Neural cell (in vitro differentiated cells): ENCODE measurements around the gene TTC31. TPM values are rescaled to one million over a fixed set of nuclear protein-coding genes. Genes with fewer than 3 reads are reported as not detected.

ENCODE experiments used
- H2AFZ ChIP-seq: fragments of 200-600, 300-800 bp; sonication (generic), shearing (Covaris generic); 2 replicates; pipeline ENCODE4 v1.6.0; 2014; ENCODE audit warnings: low read depth, mild to moderate bottlenecking, antibody characterized with exemption, low read length, moderate library complexity
- H3F3A ChIP-seq: fragments of 200-600 bp; shearing (Covaris generic); 2 replicates; pipeline ENCODE4 v1.6.1; 2016; ENCODE audit warnings: mild to moderate bottlenecking, moderate library complexity, mixed read lengths, antibody characterized with exemption, low read length; ENCODE audit not compliant: insufficient read depth, poor library complexity, severe bottlenecking
- H3K27ac ChIP-seq: fragments of 200-600, 300-800 bp; sonication (generic), shearing (Covaris generic); 2 replicates; pipeline ENCODE4 v1.5.1; 2014; ENCODE audit warnings: mild to moderate bottlenecking, low read length, moderate library complexity
- H3K27me3 ChIP-seq: fragments of 300-800, 200-600 bp; sonication (generic), shearing (Covaris generic); 2 replicates; pipeline ENCODE4 v1.6.0; 2014; ENCODE audit warnings: mild to moderate bottlenecking, low read depth, low read length, moderate library complexity; ENCODE audit not compliant: insufficient read depth
- H3K36me3 ChIP-seq: fragments of 300-800, 200-600 bp; sonication (generic), shearing (Covaris generic); 2 replicates; pipeline ENCODE4 v1.5.1; 2014; ENCODE audit warnings: mild to moderate bottlenecking, antibody characterized with exemption, low read length, moderate library complexity; ENCODE audit not compliant: insufficient read depth
- H3K4me2 ChIP-seq: fragments of 300-800, 200-600 bp; sonication (generic), shearing (Covaris generic); 2 replicates; pipeline ENCODE4 v1.6.0; 2014; ENCODE audit warnings: mild to moderate bottlenecking, low read length
- H3K4me3 ChIP-seq: fragments of 300-800, 200-600 bp; sonication (generic), shearing (Covaris generic); 2 replicates; pipeline ENCODE4 v1.5.1; 2014; ENCODE audit warnings: mild to moderate bottlenecking, low read length, moderate library complexity
- H3K79me2 ChIP-seq: fragments of 200-600 bp; shearing (Covaris generic); replicated peaks from 2 replicates; pipeline ENCODE4 v1.6.0; 2014; ENCODE audit warnings: mild to moderate bottlenecking, low read length, moderate library complexity; ENCODE audit not compliant: insufficient read depth
- H3K9ac ChIP-seq: fragments of 300-800, 200-600 bp; sonication (generic), shearing (Covaris generic); 2 replicates; pipeline ENCODE4 v1.6.1; 2016; ENCODE audit warnings: mild to moderate bottlenecking, low read length, mixed read lengths
- H3K9me2 ChIP-seq: fragments of 200-600 bp; shearing (Covaris generic); 2 replicates; pipeline ENCODE4 v1.6.1; 2016; ENCODE audit warnings: mild to moderate bottlenecking, low read length, mixed read lengths; ENCODE audit not compliant: insufficient read depth
- H3K9me3 ChIP-seq: fragments of 200-600, 300-800 bp; sonication (generic), shearing (Covaris generic); 2 replicates; pipeline ENCODE4 v1.6.1; 2016; ENCODE audit warnings: mild to moderate bottlenecking, mixed run types, low read length, moderate library complexity, mixed read lengths
- H4K20me1 ChIP-seq: fragments of 200-600 bp; shearing (Covaris generic); 2 replicates; pipeline ENCODE4 v1.6.1; 2016; ENCODE audit warnings: mild to moderate bottlenecking, mixed run types; ENCODE audit not compliant: insufficient read depth
- EP300 ChIP-seq: fragments of 450-650 bp; conservative IDR thresholded peaks from 2 replicates; pipeline ENCODE4 v1.6.1; 2014; ENCODE audit warnings: antibody characterized with exemption, mild to moderate bottlenecking, moderate library complexity; ENCODE audit not compliant: poor library complexity, severe bottlenecking
- EZH2 ChIP-seq: fragments of 200-600, 300-800 bp; shearing (Covaris generic), sonication (generic); IDR thresholded peaks from 2 replicates; pipeline ENCODE4 v1.6.1; 2014; ENCODE audit warnings: antibody characterized with exemption, low read length, borderline replicate concordance, mild to moderate bottlenecking; ENCODE audit not compliant: insufficient read depth, poor library complexity, severe bottlenecking
- MXI1 ChIP-seq: fragments of 450-650 bp; conservative IDR thresholded peaks from 2 replicates; pipeline ENCODE4 v1.6.1; 2014; ENCODE audit warnings: antibody characterized with exemption, mild to moderate bottlenecking; ENCODE audit not compliant: poor library complexity, severe bottlenecking
- POLR2AphosphoS5 ChIP-seq: IDR thresholded peaks from 2 replicates; pipeline ENCODE4 v1.6.1; 2012
- SMC3 ChIP-seq: fragments of 450-650 bp; conservative IDR thresholded peaks from 2 replicates; pipeline ENCODE4 v1.6.1; 2014; ENCODE audit warnings: antibody characterized with exemption, mild to moderate bottlenecking, moderate library complexity; ENCODE audit not compliant: poor library complexity
- TAF1 ChIP-seq: IDR thresholded peaks from 2 replicates; pipeline ENCODE4 v1.6.1; 2012; ENCODE audit warnings: low read depth
- polyA plus RNA-seq: library from polyadenylated mRNA; depleted of rRNA; stranded (reverse); fragments of >200 nt; gene quantifications from 2 replicates; pipeline ENCODE4 v1.2.3, GENCODE V29; 2014
- TF ChIP-seq, protein P1 (sequence below): IDR thresholded peaks from 2 replicates; pipeline ENCODE4 v1.6.1; 2012; ENCODE audit warnings: borderline replicate concordance
- TF ChIP-seq, protein P2 (sequence below): fragments of 450-650 bp; IDR thresholded peaks from 2 replicates; pipeline ENCODE4 v1.5.1; 2014; ENCODE audit warnings: antibody characterized with exemption, mild to moderate bottlenecking, moderate library complexity; ENCODE audit not compliant: poor library complexity, severe bottlenecking

TTC31 gene
- polyA plus RNA-seq, 1 donor from 2014 or later: 11.0 TPM

DNA sequence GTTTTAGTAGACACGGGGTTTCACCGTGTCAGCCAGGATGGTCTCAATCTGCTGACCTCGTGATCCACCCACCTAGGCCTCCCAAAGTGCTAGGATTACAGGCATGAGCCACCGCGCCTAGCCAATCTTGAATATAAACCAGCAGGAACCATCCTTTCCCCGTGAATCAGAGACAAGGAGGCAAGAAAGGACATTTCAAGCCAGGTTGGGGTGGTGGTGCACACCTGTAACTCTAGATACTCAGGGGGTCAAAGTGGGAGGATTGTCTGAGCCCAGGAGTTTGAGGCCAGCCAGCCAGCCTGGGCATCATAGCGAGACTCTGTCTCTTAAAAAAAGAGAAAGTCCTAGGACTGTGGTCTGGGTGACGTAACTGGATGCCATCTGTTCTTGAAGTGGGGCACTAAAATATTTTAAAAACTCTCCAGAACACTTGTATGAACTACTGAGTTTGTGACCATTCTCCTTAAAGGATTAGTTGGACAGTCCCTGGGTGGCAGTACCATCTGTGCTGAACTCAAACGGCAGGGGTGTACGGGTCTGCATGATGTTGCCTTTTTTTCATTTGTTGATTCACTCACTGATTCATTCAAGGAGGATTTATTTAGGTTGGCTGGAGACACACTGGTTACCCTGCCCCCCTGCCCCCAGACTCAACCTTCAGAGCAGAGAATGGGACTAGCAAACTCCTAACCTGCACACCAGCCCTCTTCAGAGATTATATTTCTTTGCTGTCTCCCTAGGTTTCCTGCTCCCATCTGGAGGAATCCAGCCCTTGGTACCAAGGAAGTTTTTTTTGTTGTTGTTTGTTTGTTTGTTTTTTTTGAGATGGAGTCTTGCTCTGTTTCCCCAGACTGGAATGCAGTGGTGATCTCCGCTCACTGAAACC, 28.5 kb downstream of the TTC31 start:
- H3K4me2 ChIP-seq: no peak overlapping the region
- H2AFZ ChIP-seq: no peak overlapping the region
- peaks cover 6% of the 10 kb centered on the region for H3K79me2 ChIP-seq
- H3K4me3 ChIP-seq: no peak overlapping the region
- TF ChIP-seq EP300: no peak
- TF ChIP-seq SMC3: no peak
- TF ChIP-seq, protein P1, sequence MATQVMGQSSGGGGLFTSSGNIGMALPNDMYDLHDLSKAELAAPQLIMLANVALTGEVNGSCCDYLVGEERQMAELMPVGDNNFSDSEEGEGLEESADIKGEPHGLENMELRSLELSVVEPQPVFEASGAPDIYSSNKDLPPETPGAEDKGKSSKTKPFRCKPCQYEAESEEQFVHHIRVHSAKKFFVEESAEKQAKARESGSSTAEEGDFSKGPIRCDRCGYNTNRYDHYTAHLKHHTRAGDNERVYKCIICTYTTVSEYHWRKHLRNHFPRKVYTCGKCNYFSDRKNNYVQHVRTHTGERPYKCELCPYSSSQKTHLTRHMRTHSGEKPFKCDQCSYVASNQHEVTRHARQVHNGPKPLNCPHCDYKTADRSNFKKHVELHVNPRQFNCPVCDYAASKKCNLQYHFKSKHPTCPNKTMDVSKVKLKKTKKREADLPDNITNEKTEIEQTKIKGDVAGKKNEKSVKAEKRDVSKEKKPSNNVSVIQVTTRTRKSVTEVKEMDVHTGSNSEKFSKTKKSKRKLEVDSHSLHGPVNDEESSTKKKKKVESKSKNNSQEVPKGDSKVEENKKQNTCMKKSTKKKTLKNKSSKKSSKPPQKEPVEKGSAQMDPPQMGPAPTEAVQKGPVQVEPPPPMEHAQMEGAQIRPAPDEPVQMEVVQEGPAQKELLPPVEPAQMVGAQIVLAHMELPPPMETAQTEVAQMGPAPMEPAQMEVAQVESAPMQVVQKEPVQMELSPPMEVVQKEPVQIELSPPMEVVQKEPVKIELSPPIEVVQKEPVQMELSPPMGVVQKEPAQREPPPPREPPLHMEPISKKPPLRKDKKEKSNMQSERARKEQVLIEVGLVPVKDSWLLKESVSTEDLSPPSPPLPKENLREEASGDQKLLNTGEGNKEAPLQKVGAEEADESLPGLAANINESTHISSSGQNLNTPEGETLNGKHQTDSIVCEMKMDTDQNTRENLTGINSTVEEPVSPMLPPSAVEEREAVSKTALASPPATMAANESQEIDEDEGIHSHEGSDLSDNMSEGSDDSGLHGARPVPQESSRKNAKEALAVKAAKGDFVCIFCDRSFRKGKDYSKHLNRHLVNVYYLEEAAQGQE: no peak
- no peak for TF ChIP-seq EZH2
- TF ChIP-seq, protein P2, sequence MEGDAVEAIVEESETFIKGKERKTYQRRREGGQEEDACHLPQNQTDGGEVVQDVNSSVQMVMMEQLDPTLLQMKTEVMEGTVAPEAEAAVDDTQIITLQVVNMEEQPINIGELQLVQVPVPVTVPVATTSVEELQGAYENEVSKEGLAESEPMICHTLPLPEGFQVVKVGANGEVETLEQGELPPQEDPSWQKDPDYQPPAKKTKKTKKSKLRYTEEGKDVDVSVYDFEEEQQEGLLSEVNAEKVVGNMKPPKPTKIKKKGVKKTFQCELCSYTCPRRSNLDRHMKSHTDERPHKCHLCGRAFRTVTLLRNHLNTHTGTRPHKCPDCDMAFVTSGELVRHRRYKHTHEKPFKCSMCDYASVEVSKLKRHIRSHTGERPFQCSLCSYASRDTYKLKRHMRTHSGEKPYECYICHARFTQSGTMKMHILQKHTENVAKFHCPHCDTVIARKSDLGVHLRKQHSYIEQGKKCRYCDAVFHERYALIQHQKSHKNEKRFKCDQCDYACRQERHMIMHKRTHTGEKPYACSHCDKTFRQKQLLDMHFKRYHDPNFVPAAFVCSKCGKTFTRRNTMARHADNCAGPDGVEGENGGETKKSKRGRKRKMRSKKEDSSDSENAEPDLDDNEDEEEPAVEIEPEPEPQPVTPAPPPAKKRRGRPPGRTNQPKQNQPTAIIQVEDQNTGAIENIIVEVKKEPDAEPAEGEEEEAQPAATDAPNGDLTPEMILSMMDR: no peak
- no peak for TF ChIP-seq TAF1
- TF ChIP-seq POLR2AphosphoS5: no peak
- TF ChIP-seq MXI1: no peak
- peaks cover 79% of the 10 kb centered on the region for H3K27me3 ChIP-seq
- no peaks in the 10 kb centered on the region for H4K20me1 ChIP-seq
- peaks cover 3% of the 10 kb centered on the region for H3F3A ChIP-seq
- H3K9me3 ChIP-seq: no peaks in the 10 kb centered on the region
- no peak overlapping the region for H3K27ac ChIP-seq
- H3K9ac ChIP-seq: no peak overlapping the region
- no peaks in the 10 kb centered on the region for H3K9me2 ChIP-seq
- no peaks in the 10 kb centered on the region for H3K36me3 ChIP-seq

- H3K9me2 ChIP-seq: no peaks in the 10 kb centered on the region
- H3K27ac ChIP-seq: no peak overlapping the region
- H3F3A ChIP-seq: peaks cover 3% of the 10 kb centered on the region
- TF ChIP-seq, protein P2: no peak
- TF ChIP-seq EP300: no peak
- no peak overlapping the region for H3K4me3 ChIP-seq
- H3K79me2 ChIP-seq: no peaks in the 10 kb centered on the region
- no peaks in the 10 kb centered on the region for H3K36me3 ChIP-seq
- no peaks in the 10 kb centered on the region for H4K20me1 ChIP-seq
- H3K4me2 ChIP-seq: no peak overlapping the region
- H3K9ac ChIP-seq: no peak overlapping the region
- H2AFZ ChIP-seq: no peak overlapping the region
- H3K27me3 ChIP-seq: peaks cover 95% of the 10 kb centered on the region
- no peaks in the 10 kb centered on the region for H3K9me3 ChIP-seq
Measured at GRCh38 chr2:74512744-74513604, 30.1 kb downstream of the TTC31 start.
